ENCODE measurements around the gene HS3ST3B1. TPM values are rescaled to one million over a fixed set of nuclear protein-coding genes. Genes with fewer than 3 reads are reported as not detected.

HS3ST3B1 gene
- total and polyA plus RNA-seq, 4 experiments from 2014 or later: 6.0 to 40.5 (median 25.6) TPM

DNA sequence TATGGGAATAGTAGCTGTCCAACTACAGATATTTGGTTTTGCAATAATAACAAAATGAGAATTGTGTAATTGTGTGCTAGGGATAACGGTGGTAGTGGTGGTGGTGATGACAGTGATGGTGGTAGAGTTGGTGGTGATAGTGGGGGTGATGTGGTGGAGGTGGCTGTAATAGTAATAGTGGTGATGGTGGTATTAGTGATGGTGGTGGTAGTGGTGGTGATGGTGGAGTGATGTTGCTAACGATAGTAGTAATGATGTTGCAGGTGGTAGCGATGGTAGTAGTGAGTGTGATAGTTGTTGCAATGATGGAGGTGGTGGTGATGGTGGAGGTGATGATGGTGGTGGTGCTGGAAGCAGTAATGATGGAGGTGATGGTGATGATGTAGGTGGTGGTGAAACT is 94.4 kb downstream of the HS3ST3B1 start:
- no peaks in the 10 kb centered on the region for H3K36me3 ChIP-seq (ENCODE audit: insufficient read depth, low read length)
- Mint-ChIP-seq H3K36me3 (peaks cover 3 to 9% of the 10 kb centered on the region in 2 donors), H3K4me3 (no peak overlapping the region), H3K4me1 (peaks cover 0 to 2% (median 0%) of the 10 kb centered on the region in 4 donors), H3K9me3 (peaks cover 0 to 30% (median 19%) of the 10 kb centered on the region in 8 donors), H3K27ac (no peak overlapping the region), H3K27me3 (peaks cover 0 to 1% of the 10 kb centered on the region in 2 donors)
- no peaks in the 10 kb centered on the region for H3K9me3 ChIP-seq (ENCODE audit: control insufficient read depth in 1 of 2, low read length in 2 of 2)
- H3K4me3 ChIP-seq (ENCODE audit: low read length in 2 of 2): no peak overlapping the region
- H3K27me3 ChIP-seq (ENCODE audit: insufficient read depth, low read length): no peaks in the 10 kb centered on the region
- DNase-seq: no peak
- intact Hi-C loops (cut with micrococcal nuclease): no loop called here
- no peak overlapping the region for H3K27ac ChIP-seq (ENCODE audit: low read depth, low read length)
- POLR2A ChIA-PET (ENCODE audit: partially characterized antibody): interaction anchor here (1.3 kb wide), 1 partner anchor 33 kb away, joined by 3 read pairs; no protein-coding TSS in a partner anchor
- H3K4me1 ChIP-seq (ENCODE audit: insufficient read depth, low read length): no peaks in the 10 kb centered on the region
- CTCF ChIA-PET (ENCODE audit: partially characterized antibody): no interaction called here

DNA sequence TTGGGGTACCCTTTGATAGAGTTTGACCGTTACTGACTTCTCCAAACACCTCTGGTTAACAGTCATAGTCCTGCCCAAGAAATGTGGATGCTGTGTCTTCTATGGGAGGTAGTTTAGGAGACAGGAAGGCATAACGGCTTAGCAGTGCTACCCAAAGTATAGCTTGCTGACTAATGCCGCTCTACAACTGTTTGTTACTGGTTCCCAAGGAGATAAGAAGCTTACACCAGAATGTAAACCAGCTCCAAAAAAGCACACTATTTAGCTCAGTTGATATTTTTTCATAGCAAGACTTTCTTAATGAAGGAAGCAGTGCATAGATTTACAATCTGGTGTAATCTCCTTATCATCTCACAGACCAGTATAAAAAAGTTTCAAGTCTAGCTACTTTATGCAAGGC is 95.7 kb downstream of the HS3ST3B1 start:
- Mint-ChIP-seq H3K36me3 (peaks cover 1 to 7% of the 10 kb centered on the region in 2 donors), H3K4me3 (no peak overlapping the region), H3K27ac (no peak overlapping the region), H3K9me3 (peaks cover 0 to 17% (median 12%) of the 10 kb centered on the region in 8 donors), H3K4me1 (peaks cover 0 to 2% (median 0%) of the 10 kb centered on the region in 4 donors), H3K27me3 (peaks cover 0 to 1% of the 10 kb centered on the region in 2 donors)
- ChIA-PET CTCF (ENCODE audit: partially characterized antibody) (interaction anchor here (0.7 kb wide), 1 partner anchor 8 kb away, joined by 4 read pairs; no protein-coding TSS in a partner anchor), POLR2A (ENCODE audit: partially characterized antibody) (interaction anchor here (0.7 to 1.3 kb wide), 2 partner anchors 30 to 32 kb away, joined by 3 read pairs; no protein-coding TSS in a partner anchor)
- no peak overlapping the region for H3K27ac ChIP-seq (ENCODE audit: low read depth, low read length)
- H3K27me3 ChIP-seq (ENCODE audit: insufficient read depth, low read length): no peaks in the 10 kb centered on the region
- intact Hi-C loops (cut with micrococcal nuclease): no loop called here
- H3K4me1 ChIP-seq (ENCODE audit: insufficient read depth, low read length): no peaks in the 10 kb centered on the region
- H3K9me3 ChIP-seq (ENCODE audit: control insufficient read depth in 1 of 2, low read length in 2 of 2): no peaks in the 10 kb centered on the region
- H3K4me3 ChIP-seq (ENCODE audit: low read length in 2 of 2): no peak overlapping the region
- no peaks in the 10 kb centered on the region for H3K36me3 ChIP-seq (ENCODE audit: insufficient read depth, low read length)
- peak in 1 of 5 donors; percentile 5 for DNase-seq

DNA sequence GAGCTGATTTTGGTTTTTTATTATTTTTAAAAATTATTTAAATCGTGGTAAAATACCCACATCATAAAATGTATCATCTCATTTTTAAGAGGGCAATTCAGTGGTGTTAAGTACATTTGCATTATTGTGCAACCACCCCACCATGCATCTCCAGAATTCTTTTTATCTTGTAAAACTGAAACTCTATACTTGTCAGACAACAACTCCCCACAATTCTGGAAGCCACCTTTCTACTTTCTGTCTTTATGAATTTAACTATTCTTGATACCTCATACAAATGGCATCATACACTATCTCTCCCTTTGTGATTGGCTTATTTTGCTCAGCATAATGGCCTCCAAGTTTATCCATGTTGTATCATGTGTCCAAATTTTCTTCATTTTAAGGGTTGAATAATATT is 97.9 kb downstream of the HS3ST3B1 start:
- Histone ChIP-seq H3K4me1 (ENCODE audit: insufficient read depth, low read length) (peaks cover 4% of the 10 kb centered on the region), H3K36me3 (ENCODE audit: insufficient read depth, low read length) (no peaks in the 10 kb centered on the region), H3K4me3 (ENCODE audit: low read length in 2 of 2) (no peak overlapping the region), H3K9me3 (ENCODE audit: control insufficient read depth in 1 of 2, low read length in 2 of 2) (no peaks in the 10 kb centered on the region), H3K27ac (ENCODE audit: low read depth, low read length) (no peak overlapping the region), H3K27me3 (ENCODE audit: insufficient read depth, low read length) (no peaks in the 10 kb centered on the region)
- peaks cover 3 to 8% (median 7%) of the 10 kb centered on the region in 4 donors for H3K4me1 Mint-ChIP-seq
- peaks cover 0 to 15% (median 0%) of the 10 kb centered on the region in 8 donors for H3K9me3 Mint-ChIP-seq
- ChIA-PET POLR2A (ENCODE audit: partially characterized antibody) (no interaction called here), CTCF (ENCODE audit: partially characterized antibody) (no interaction called here)
- H3K4me3 Mint-ChIP-seq: no peak overlapping the region
- intact Hi-C loops (cut with micrococcal nuclease): no loop called here
- DNase-seq: no peak
- peaks cover 0 to 1% of the 10 kb centered on the region in 2 donors for H3K27me3 Mint-ChIP-seq
- H3K27ac Mint-ChIP-seq: no peak overlapping the region
- peaks cover 0 to 10% of the 10 kb centered on the region in 2 donors for H3K36me3 Mint-ChIP-seq

Other genes with a start within 250 kb of the HS3ST3B1 start
- 10 to 100 TPM; 16.9 to 17.6 TPM for gene COX10, start 231.6 kb upstream of the HS3ST3B1 start, total RNA-seq
- 10 to 100 TPM; 23.2 to 34.8 TPM for gene COX10, start 231.6 kb upstream of the HS3ST3B1 start, polyA plus RNA-seq
- not detected for gene CDRT15, start 64.2 kb upstream of the HS3ST3B1 start, total RNA-seq
- gene CDRT15, start 64.2 kb upstream of the HS3ST3B1 start, polyA plus RNA-seq: not detected

Data from CD4-positive, alpha-beta memory T cell (primary cell).